PFSK-1 (cell line): ENCODE data around the gene TSKS.
A peak's percentile ranks its signal among the peaks of the same experiment; 100 is the strongest.

ENCODE experiments used
- FOXP2 ChIP-seq: optimal IDR thresholded peaks from 2 replicates; pipeline ENCODE3; 2011; ENCODE audit warnings: borderline replicate concordance, control low read depth, inconsistent platforms; ENCODE audit not compliant: insufficient read depth; ENCODE audit errors: extremely low read length, extremely low read depth
- POLR2AphosphoS5 ChIP-seq: IDR thresholded peaks from 2 replicates; pipeline ENCODE4 v1.6.1; 2012; ENCODE audit warnings: low read depth, mild to moderate bottlenecking, control low read depth, low read length, moderate library complexity
- SIN3A ChIP-seq: IDR thresholded peaks from 2 replicates; pipeline ENCODE4 v1.6.1; 2012; ENCODE audit warnings: mild to moderate bottlenecking, low read length, moderate library complexity, borderline replicate concordance; ENCODE audit not compliant: insufficient read depth
- TAF1 ChIP-seq: IDR thresholded peaks from 2 replicates; pipeline ENCODE4 v1.6.1; 2012; ENCODE audit warnings: low read length, control low read depth, borderline replicate concordance; ENCODE audit not compliant: insufficient read depth
- TF ChIP-seq, protein P1 (sequence below), 2 experiments: IDR thresholded peaks; 2 replicates each; pipeline versions ENCODE4 v1.6.1 to v1.8.0; 2011 to 2012; ENCODE audit warnings: low read depth in 2 of 2, low read length in 2 of 2, control low read depth in 1 of 2, inconsistent platforms in 1 of 2, mild to moderate bottlenecking in 1 of 2, moderate library complexity in 1 of 2; ENCODE audit not compliant: insufficient read depth in 1 of 2

DNA sequence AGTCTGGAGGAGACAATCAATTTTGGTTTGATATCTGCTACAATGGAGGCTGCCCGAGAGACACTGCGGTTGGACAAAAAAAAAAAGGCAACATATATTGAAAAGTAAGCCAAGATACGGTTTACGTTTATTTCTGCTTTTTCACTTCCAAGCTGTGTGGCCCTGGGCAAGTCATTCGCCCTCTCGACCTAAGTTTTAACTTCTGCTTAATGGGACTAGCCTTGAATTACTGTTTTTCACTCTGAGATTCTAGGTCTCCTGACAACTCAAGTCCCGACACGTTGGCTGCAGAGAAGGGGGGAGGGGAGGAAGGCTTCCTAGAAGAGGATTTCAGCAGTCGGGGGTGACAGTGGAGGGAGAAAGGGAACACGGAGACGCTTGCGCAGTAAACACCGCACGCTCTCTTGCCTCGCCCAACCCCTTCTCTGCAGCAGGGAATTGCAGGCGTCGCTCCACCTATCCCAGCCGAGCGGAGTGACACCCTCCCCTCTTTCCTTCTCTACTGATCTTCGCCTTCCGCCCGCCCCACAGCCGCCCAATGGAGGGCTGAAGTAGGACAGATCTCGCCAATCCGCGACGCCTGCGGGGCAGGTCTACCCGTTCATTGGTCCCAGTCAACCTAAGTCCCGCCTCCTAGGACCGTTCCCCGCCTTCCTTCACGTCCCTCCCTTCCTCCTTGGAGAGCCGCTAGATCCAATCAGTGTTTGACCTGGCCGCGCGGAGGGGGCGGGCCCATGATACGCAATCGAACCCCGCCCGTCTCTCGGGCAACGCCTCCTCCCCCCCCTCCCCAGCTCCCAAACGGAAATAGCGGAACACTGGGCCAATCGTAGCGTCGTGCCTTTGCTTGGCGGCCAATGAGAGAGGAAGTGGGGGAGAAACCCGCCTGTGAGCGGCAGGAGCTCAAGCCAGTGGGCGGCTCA lies 3.2 kb upstream of the TSKS start:
- TF ChIP-seq SIN3A = no peak
- TF ChIP-seq TAF1 = peak; percentile 68; the same call in 1 of the 2 replicates
- TF ChIP-seq POLR2AphosphoS5 = peak; percentile 83; the same call in 1 of the 2 replicates
- peak; percentile 83 for TF ChIP-seq FOXP2
- TF ChIP-seq, protein P1, sequence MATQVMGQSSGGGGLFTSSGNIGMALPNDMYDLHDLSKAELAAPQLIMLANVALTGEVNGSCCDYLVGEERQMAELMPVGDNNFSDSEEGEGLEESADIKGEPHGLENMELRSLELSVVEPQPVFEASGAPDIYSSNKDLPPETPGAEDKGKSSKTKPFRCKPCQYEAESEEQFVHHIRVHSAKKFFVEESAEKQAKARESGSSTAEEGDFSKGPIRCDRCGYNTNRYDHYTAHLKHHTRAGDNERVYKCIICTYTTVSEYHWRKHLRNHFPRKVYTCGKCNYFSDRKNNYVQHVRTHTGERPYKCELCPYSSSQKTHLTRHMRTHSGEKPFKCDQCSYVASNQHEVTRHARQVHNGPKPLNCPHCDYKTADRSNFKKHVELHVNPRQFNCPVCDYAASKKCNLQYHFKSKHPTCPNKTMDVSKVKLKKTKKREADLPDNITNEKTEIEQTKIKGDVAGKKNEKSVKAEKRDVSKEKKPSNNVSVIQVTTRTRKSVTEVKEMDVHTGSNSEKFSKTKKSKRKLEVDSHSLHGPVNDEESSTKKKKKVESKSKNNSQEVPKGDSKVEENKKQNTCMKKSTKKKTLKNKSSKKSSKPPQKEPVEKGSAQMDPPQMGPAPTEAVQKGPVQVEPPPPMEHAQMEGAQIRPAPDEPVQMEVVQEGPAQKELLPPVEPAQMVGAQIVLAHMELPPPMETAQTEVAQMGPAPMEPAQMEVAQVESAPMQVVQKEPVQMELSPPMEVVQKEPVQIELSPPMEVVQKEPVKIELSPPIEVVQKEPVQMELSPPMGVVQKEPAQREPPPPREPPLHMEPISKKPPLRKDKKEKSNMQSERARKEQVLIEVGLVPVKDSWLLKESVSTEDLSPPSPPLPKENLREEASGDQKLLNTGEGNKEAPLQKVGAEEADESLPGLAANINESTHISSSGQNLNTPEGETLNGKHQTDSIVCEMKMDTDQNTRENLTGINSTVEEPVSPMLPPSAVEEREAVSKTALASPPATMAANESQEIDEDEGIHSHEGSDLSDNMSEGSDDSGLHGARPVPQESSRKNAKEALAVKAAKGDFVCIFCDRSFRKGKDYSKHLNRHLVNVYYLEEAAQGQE (IDR thresholded peaks at IDR 0.05; ENCODE audit: insufficient read depth in 1 of 2, low read depth in 2 of 2, low read length in 2 of 2) = 0 out of 4 replicates have a peak, but pooled peaks of 1 of the 2 experiments have one; percentile 30
